Breast epithelium (tissue), 3 donors: Measurements from ENCODE around the gene SLC4A4.

Source experiments
- CTCF ChIP-seq, 3 donors: fragments of 450-650 bp; IDR thresholded peaks; one replicate each; pipeline ENCODE4 v1.5.1; 2016 to 2017; ENCODE audit warnings: antibody characterized with exemption in 3 of 3, mild to moderate bottlenecking in 3 of 3, moderate library complexity in 3 of 3
- POLR2AphosphoS5 ChIP-seq, 3 donors: sonication (generic); formaldehyde crosslinking; IDR thresholded peaks; one replicate each; pipeline ENCODE4 v1.6.1; 2017; ENCODE audit warnings: antibody characterized with exemption in 3 of 3

- TF ChIP-seq CTCF (IDR thresholded peaks at IDR 0.05) (no peak), POLR2AphosphoS5 (IDR thresholded peaks at IDR 0.05) (no peak)
Measured at GRCh38 chr4:71549516-71550160, 210.8 kb downstream of the SLC4A4 start.
